Activated naive CD8-positive, alpha-beta T cell treated with anti-CD3 and anti-CD28 coated beads, Interleukin-2, amount 10 ng/mL, durations not matched to agents 7 days and 5 days (primary cell): ENCODE results near the gene VPS41. TPM values are rescaled to one million over a fixed set of nuclear protein-coding genes. Genes with fewer than 3 reads are reported as not detected.
"Not testable (repeated sequence)": the region's sequence is repeated elsewhere in the genome, so short reads cannot be mapped to it uniquely, and the experiment has no call there.

Experiments used
- ATAC-seq: fragments of 150-1000 bp; cut with Tn5 transposase; one replicate; pipeline ENCODE4 v1.10.0; 2021; ENCODE audit warnings: low read depth, moderate library complexity
- POLR2A ChIA-PET: fragments of 350-600 bp; sonication (Branson Sonifier 250); formaldehyde crosslinking; loops from one replicate; lab custom pipeline; 2021; ENCODE audit warnings: antibody characterized with exemption; lab: Charles Lee
- DNase-seq: peaks from one replicate; pipeline ENCODE4 v3.0.0; 2021
- H3K27ac Mint-ChIP-seq: one replicate; pipeline ENCODE4 v1.8.0; 2022; ENCODE audit warnings: mild to moderate bottlenecking, mixed read lengths
- H3K27me3 Mint-ChIP-seq: one replicate; pipeline ENCODE4 v1.8.0; 2022; ENCODE audit warnings: mild to moderate bottlenecking, moderate library complexity, mixed read lengths
- H3K36me3 Mint-ChIP-seq: one replicate; pipeline ENCODE4 v1.8.0; 2021; ENCODE audit warnings: mild to moderate bottlenecking, mixed read lengths
- H3K4me1 Mint-ChIP-seq: one replicate; pipeline ENCODE4 v1.8.0; 2021; ENCODE audit warnings: mixed read lengths
- H3K4me3 Mint-ChIP-seq: one replicate; pipeline ENCODE4 v1.8.0; 2022; ENCODE audit warnings: mild to moderate bottlenecking, moderate library complexity, mixed read lengths
- H3K9me3 Mint-ChIP-seq: one replicate; pipeline ENCODE4 v1.8.0; 2021; ENCODE audit warnings: mixed read lengths
- total RNA-seq, 2 experiments: library from RNA; stranded (reverse); gene quantifications; one replicate each; pipeline ENCODE4 v1.2.3, GENCODE V29; 2021

Gene VPS41
- total RNA-seq, result 10 to 100 TPM; 61.7 to 65.3 TPM

GRCh38 chr7:38908759-38909335 lies at the start of gene VPS41:
Gene VPS41 (minus strand): TSS chr7:38909191. CDS start chr7:38909174, 17 bp downstream.
- POLR2A ChIA-PET, result interaction anchor here (0.5 kb wide), 1 partner anchor 507 kb away, joined by 3 read pairs; no protein-coding TSS in a partner anchor
- H3K4me1 Mint-ChIP-seq, result peaks cover 20% of the 10 kb centered on the region
- no peaks in the 10 kb centered on the region for H3K9me3 Mint-ChIP-seq
- ATAC-seq (peak; percentile 98), DNase-seq (peak; percentile 75)
- no peaks in the 10 kb centered on the region for H3K27me3 Mint-ChIP-seq
- peak within 1 kb of the TSS; percentile 88 for H3K27ac Mint-ChIP-seq
- H3K4me3 Mint-ChIP-seq, result peak within 1 kb of the TSS; percentile 97
- peaks cover 7% of the 10 kb centered on the region for H3K36me3 Mint-ChIP-seq

- Mint-ChIP-seq H3K4me1 (no peaks in the 10 kb centered on the region), H3K4me3 (no peak overlapping the region), H3K27ac (no peak overlapping the region), H3K9me3 (no peaks in the 10 kb centered on the region), H3K36me3 (no peaks in the 10 kb centered on the region), H3K27me3 (peaks cover 14% of the 10 kb centered on the region)
- no peak for ATAC-seq
- POLR2A ChIA-PET, result no interaction called here
- DNase-seq, result no peak
Measured at GRCh38 chr7:38955892-38956291, 46.9 kb upstream of the VPS41 start.

GRCh38 chr7:38953971-38954370 lies 45.0 kb upstream of the VPS41 start:
- no peaks in the 10 kb centered on the region for H3K36me3 Mint-ChIP-seq
- H3K27me3 Mint-ChIP-seq, result peaks cover 13% of the 10 kb centered on the region
- H3K27ac Mint-ChIP-seq, result no peak overlapping the region
- no peak for ATAC-seq
- no peak overlapping the region for H3K4me3 Mint-ChIP-seq
- no peaks in the 10 kb centered on the region for H3K9me3 Mint-ChIP-seq
- DNase-seq, result no peak
- no peaks in the 10 kb centered on the region for H3K4me1 Mint-ChIP-seq
- POLR2A ChIA-PET, result no interaction called here

- DNase-seq, result no peak
- H3K27me3 Mint-ChIP-seq, result peaks cover 13% of the 10 kb centered on the region
- H3K36me3 Mint-ChIP-seq, result no peaks in the 10 kb centered on the region
- no peaks in the 10 kb centered on the region for H3K9me3 Mint-ChIP-seq
- no peak overlapping the region for H3K27ac Mint-ChIP-seq
- no peak overlapping the region for H3K4me3 Mint-ChIP-seq
- H3K4me1 Mint-ChIP-seq, result no peaks in the 10 kb centered on the region
- ATAC-seq, result no peak
- POLR2A ChIA-PET, result no interaction called here
Measured at GRCh38 chr7:38953227-38953626, 44.2 kb upstream of the VPS41 start.

- no peak overlapping the region for H3K27ac Mint-ChIP-seq
- no peaks in the 10 kb centered on the region for H3K9me3 Mint-ChIP-seq
- H3K4me3 Mint-ChIP-seq, result no peak overlapping the region
- no peaks in the 10 kb centered on the region for H3K4me1 Mint-ChIP-seq
- H3K36me3 Mint-ChIP-seq, result no peaks in the 10 kb centered on the region
- ATAC-seq (no peak), DNase-seq (no peak)
- H3K27me3 Mint-ChIP-seq, result peaks cover 13% of the 10 kb centered on the region
- POLR2A ChIA-PET, result no interaction called here
Measured at GRCh38 chr7:38951213-38951612, 42.2 kb upstream of the VPS41 start.

GRCh38 chr7:38950309-38950708 lies 41.3 kb upstream of the VPS41 start:
- POLR2A ChIA-PET, result no interaction called here
- H3K27me3 Mint-ChIP-seq, result peaks cover 9% of the 10 kb centered on the region
- DNase-seq, result no peak
- H3K27ac Mint-ChIP-seq, result no peak overlapping the region
- H3K4me3 Mint-ChIP-seq, result no peak overlapping the region
- ATAC-seq, result no peak
- H3K9me3 Mint-ChIP-seq, result no peaks in the 10 kb centered on the region
- no peaks in the 10 kb centered on the region for H3K36me3 Mint-ChIP-seq
- H3K4me1 Mint-ChIP-seq, result no peaks in the 10 kb centered on the region

- H3K36me3 Mint-ChIP-seq, H3K9me3 Mint-ChIP-seq, H3K27ac Mint-ChIP-seq, ATAC-seq, POLR2A ChIA-PET, H3K4me1 Mint-ChIP-seq, DNase-seq, H3K27me3 Mint-ChIP-seq, H3K4me3 Mint-ChIP-seq: not testable (repeated sequence)
Measured at GRCh38 chr7:38947541-38947940, 38.5 kb upstream of the VPS41 start.

- Mint-ChIP-seq H3K4me1 (no peaks in the 10 kb centered on the region), H3K4me3 (no peak overlapping the region), H3K27me3 (no peaks in the 10 kb centered on the region), H3K27ac (no peak overlapping the region), H3K36me3 (no peaks in the 10 kb centered on the region), H3K9me3 (no peaks in the 10 kb centered on the region)
- DNase-seq (no peak), ATAC-seq (no peak)
- POLR2A ChIA-PET, result no interaction called here
Measured at GRCh38 chr7:38942431-38943051, 33.5 kb upstream of the VPS41 start.

GRCh38 chr7:38940774-38941173 lies 31.8 kb upstream of the VPS41 start:
- POLR2A ChIA-PET, result no interaction called here
- H3K4me1 Mint-ChIP-seq, result no peaks in the 10 kb centered on the region
- no peak for ATAC-seq
- H3K4me3 Mint-ChIP-seq, result no peak overlapping the region
- no peak overlapping the region for H3K27ac Mint-ChIP-seq
- no peak for DNase-seq
- no peaks in the 10 kb centered on the region for H3K36me3 Mint-ChIP-seq
- H3K27me3 Mint-ChIP-seq, result no peaks in the 10 kb centered on the region
- no peaks in the 10 kb centered on the region for H3K9me3 Mint-ChIP-seq

- no peaks in the 10 kb centered on the region for H3K36me3 Mint-ChIP-seq
- no peak for ATAC-seq
- no peak overlapping the region for H3K4me3 Mint-ChIP-seq
- H3K27ac Mint-ChIP-seq, result no peak overlapping the region
- POLR2A ChIA-PET, result no interaction called here
- no peaks in the 10 kb centered on the region for H3K9me3 Mint-ChIP-seq
- H3K27me3 Mint-ChIP-seq, result no peaks in the 10 kb centered on the region
- no peak for DNase-seq
- H3K4me1 Mint-ChIP-seq, result no peaks in the 10 kb centered on the region
Measured at GRCh38 chr7:38938589-38938988, 29.6 kb upstream of the VPS41 start.

- Mint-ChIP-seq H3K4me3 (no peak overlapping the region), H3K9me3 (no peaks in the 10 kb centered on the region), H3K27me3 (no peaks in the 10 kb centered on the region), H3K27ac (no peak overlapping the region), H3K4me1 (no peaks in the 10 kb centered on the region), H3K36me3 (no peaks in the 10 kb centered on the region)
- ATAC-seq (no peak), DNase-seq (no peak)
- POLR2A ChIA-PET, result no interaction called here
Measured at GRCh38 chr7:38938001-38938485, 29.1 kb upstream of the VPS41 start.

GRCh38 chr7:38936641-38937040 lies 27.6 kb upstream of the VPS41 start:
- POLR2A ChIA-PET, result no interaction called here
- DNase-seq (no peak), ATAC-seq (no peak)
- H3K9me3 Mint-ChIP-seq, result no peaks in the 10 kb centered on the region
- no peaks in the 10 kb centered on the region for H3K27me3 Mint-ChIP-seq
- H3K4me3 Mint-ChIP-seq, result no peak overlapping the region
- H3K4me1 Mint-ChIP-seq, result peaks cover 2% of the 10 kb centered on the region
- H3K36me3 Mint-ChIP-seq, result no peaks in the 10 kb centered on the region
- no peak overlapping the region for H3K27ac Mint-ChIP-seq

GRCh38 chr7:38934536-38934935 lies 25.5 kb upstream of the VPS41 start:
- H3K4me1 Mint-ChIP-seq, result peaks cover 2% of the 10 kb centered on the region
- ATAC-seq, result no peak
- no peak for DNase-seq
- H3K9me3 Mint-ChIP-seq, result no peaks in the 10 kb centered on the region
- H3K27me3 Mint-ChIP-seq, result no peaks in the 10 kb centered on the region
- no peak overlapping the region for H3K4me3 Mint-ChIP-seq
- H3K36me3 Mint-ChIP-seq, result no peaks in the 10 kb centered on the region
- H3K27ac Mint-ChIP-seq, result no peak overlapping the region
- POLR2A ChIA-PET, result no interaction called here

GRCh38 chr7:38934051-38934450 lies 25.1 kb upstream of the VPS41 start:
- H3K27me3 Mint-ChIP-seq, result no peaks in the 10 kb centered on the region
- no peak for ATAC-seq
- no peak overlapping the region for H3K27ac Mint-ChIP-seq
- no peaks in the 10 kb centered on the region for H3K9me3 Mint-ChIP-seq
- H3K36me3 Mint-ChIP-seq, result no peaks in the 10 kb centered on the region
- DNase-seq, result no peak
- H3K4me3 Mint-ChIP-seq, result no peak overlapping the region
- POLR2A ChIA-PET, result no interaction called here
- peaks cover 2% of the 10 kb centered on the region for H3K4me1 Mint-ChIP-seq
